ENCODE results near the gene PTPN13.

Gene PTPN13

GRCh38 chr4:86778175-86778574, 184.1 kb downstream of the PTPN13 start (continued):
- TF ChIP-seq ZNF112 (tag by site-specific recombination; IDR thresholded peaks at IDR 0.05) (no peak), SCRT1 (tag by site-specific recombination; IDR thresholded peaks at IDR 0.05; ENCODE audit: borderline replicate concordance) (no peak), ZFP3 (tag by site-specific recombination; IDR thresholded peaks at IDR 0.05; ENCODE audit: low read depth) (no peak), GFI1B (tag by site-specific recombination; IDR thresholded peaks at IDR 0.05) (peak; percentile 74), ZNF792 (tag by site-specific recombination; IDR thresholded peaks at IDR 0.05) (no peak), YY2 (tag by site-specific recombination; IDR thresholded peaks at IDR 0.05) (no peak), ZNF626 (tag by site-specific recombination; IDR thresholded peaks at IDR 0.05) (no peak), KLF7 (tag by site-specific recombination; IDR thresholded peaks at IDR 0.05; ENCODE audit: borderline replicate concordance) (no peak), ZNF214 (tag by site-specific recombination; IDR thresholded peaks at IDR 0.05; ENCODE audit: borderline replicate concordance) (no peak), ZNF121 (tag by site-specific recombination; IDR thresholded peaks at IDR 0.05) (no peak), ZFHX2 (tag by site-specific recombination; conservative IDR thresholded peaks at IDR 0.05) (peak; percentile 24; the same call in 1 of the 2 replicates), ZBTB8A (tag by site-specific recombination; IDR thresholded peaks at IDR 0.05) (no peak), GLIS1 (tag by site-specific recombination; IDR thresholded peaks at IDR 0.05) (no peak), ZNF76 (tag by site-specific recombination; IDR thresholded peaks at IDR 0.05; ENCODE audit: borderline replicate concordance, low read depth) (no peak), ZNF16 (tag by site-specific recombination; IDR thresholded peaks at IDR 0.05; ENCODE audit: low read depth) (no peak), MYNN (tag by site-specific recombination; IDR thresholded peaks at IDR 0.05; ENCODE audit: borderline replicate concordance) (no peak), ZNF596 (tag by site-specific recombination; IDR thresholded peaks at IDR 0.05) (no peak), ZNF600 (tag by site-specific recombination; IDR thresholded peaks at IDR 0.05) (no peak), ZNF114 (tag by site-specific recombination; IDR thresholded peaks at IDR 0.05) (no peak), BCL11B (tag by site-specific recombination; IDR thresholded peaks at IDR 0.05; ENCODE audit: low read depth) (peak; percentile 42; the same call in 1 of the 2 replicates), HOXA7 (CRISPR knock-in tag; IDR thresholded peaks at IDR 0.05; ENCODE audit: borderline replicate concordance) (no peak), MZF1 (tag by site-specific recombination; IDR thresholded peaks at IDR 0.05; ENCODE audit: borderline replicate concordance) (no peak), REPIN1 (tag by site-specific recombination; IDR thresholded peaks at IDR 0.05; ENCODE audit: low read depth) (no peak), ZNF132 (tag by site-specific recombination; IDR thresholded peaks at IDR 0.05; ENCODE audit: borderline replicate concordance) (no peak), FEZF1 (tag by site-specific recombination; IDR thresholded peaks at IDR 0.05) (peak; percentile 97), TRIM28 (IDR thresholded peaks at IDR 0.05; ENCODE audit: borderline replicate concordance, low read length) (peak; percentile 85; the same call in 1 of the 2 replicates), ZNF426 (tag by site-specific recombination; IDR thresholded peaks at IDR 0.05) (no peak), ZNF518A (tag by site-specific recombination; conservative IDR thresholded peaks at IDR 0.05; ENCODE audit: low read depth) (no peak), ZNF335 (tag by site-specific recombination; conservative IDR thresholded peaks at IDR 0.05) (no peak), ZNF785 (tag by site-specific recombination; IDR thresholded peaks at IDR 0.05) (no peak), BCL6B (tag by site-specific recombination; IDR thresholded peaks at IDR 0.05) (no peak), REST (tag by site-specific recombination; IDR thresholded peaks at IDR 0.05) (no peak)
